ENCODE data around the gene FAM76B.

DNA sequence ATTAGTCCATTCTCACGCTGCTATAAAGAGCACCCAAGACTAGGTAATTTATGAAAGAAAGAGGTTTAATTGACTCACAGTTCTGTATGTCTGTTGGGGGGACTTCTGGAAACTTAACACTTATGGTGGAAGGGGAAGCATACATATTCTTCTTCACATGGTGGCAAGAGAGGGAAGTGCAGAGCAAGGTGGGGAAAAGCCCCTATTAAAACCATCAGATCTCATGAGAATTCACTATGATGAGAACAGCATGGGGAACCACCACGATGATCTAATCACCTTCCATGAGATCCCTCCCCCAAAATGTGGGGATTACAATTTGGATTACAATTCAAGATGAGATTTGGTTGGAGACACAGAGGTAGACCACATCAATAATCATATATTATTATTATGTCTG is 26.5 kb upstream of the FAM76B start:
- TF ChIP-seq, protein P1, sequence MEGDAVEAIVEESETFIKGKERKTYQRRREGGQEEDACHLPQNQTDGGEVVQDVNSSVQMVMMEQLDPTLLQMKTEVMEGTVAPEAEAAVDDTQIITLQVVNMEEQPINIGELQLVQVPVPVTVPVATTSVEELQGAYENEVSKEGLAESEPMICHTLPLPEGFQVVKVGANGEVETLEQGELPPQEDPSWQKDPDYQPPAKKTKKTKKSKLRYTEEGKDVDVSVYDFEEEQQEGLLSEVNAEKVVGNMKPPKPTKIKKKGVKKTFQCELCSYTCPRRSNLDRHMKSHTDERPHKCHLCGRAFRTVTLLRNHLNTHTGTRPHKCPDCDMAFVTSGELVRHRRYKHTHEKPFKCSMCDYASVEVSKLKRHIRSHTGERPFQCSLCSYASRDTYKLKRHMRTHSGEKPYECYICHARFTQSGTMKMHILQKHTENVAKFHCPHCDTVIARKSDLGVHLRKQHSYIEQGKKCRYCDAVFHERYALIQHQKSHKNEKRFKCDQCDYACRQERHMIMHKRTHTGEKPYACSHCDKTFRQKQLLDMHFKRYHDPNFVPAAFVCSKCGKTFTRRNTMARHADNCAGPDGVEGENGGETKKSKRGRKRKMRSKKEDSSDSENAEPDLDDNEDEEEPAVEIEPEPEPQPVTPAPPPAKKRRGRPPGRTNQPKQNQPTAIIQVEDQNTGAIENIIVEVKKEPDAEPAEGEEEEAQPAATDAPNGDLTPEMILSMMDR (IDR thresholded peaks at IDR 0.05; ENCODE audit: insufficient read depth, low read length, poor library complexity, severe bottlenecking): no peak
- TF ChIP-seq EZH2phosphoT487 (conservative IDR thresholded peaks at IDR 0.05; ENCODE audit: low read length): no peak
